ENCODE data around the gene F13B.

Gene F13B

DNA sequence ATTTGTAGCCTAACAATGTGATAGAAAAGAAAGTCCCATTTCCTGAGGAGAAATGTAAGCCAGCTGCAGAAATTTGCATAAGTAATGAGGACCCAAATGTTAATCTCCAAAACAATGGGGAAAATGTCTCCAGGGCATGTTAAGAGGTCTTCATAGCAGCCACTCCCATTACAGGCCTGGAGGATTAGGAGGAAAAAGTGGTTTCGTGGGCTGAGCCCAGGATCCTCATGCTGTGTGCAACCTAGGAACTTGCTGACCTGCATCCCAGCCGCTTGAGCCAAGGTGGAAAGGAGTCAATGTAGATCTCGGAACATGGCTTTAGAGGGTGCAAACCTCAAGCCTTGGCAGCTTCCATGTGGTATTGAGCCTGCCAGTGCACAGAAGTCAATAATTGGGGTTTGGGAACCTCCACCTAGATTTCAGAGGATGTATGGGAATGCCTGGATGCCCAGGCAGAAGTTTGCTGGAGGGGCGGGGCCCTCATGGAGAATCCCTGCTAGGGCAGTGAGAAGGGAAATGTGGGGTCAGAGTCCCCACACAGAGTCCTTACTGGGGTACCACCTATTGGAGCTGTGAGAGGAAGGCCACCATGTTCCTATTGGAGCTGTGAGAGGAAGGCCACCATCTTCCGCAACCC is 14.2 kb upstream of the F13B start:
- Histone ChIP-seq H3K9me3 (ENCODE audit: control insufficient read depth, low read length) (no peaks in the 10 kb centered on the region), H3K4me3 (ENCODE audit: low read length) (no peak overlapping the region), H3K27me3 (ENCODE audit: control insufficient read depth, insufficient read depth, low read length) (no peaks in the 10 kb centered on the region), H3K36me3 (ENCODE audit: control insufficient read depth, insufficient read depth, low read length) (no peaks in the 10 kb centered on the region), H3K4me1 (ENCODE audit: control insufficient read depth, insufficient read depth, low read length) (no peaks in the 10 kb centered on the region), H3K9ac (ENCODE audit: low read length) (no peak overlapping the region)

DNA sequence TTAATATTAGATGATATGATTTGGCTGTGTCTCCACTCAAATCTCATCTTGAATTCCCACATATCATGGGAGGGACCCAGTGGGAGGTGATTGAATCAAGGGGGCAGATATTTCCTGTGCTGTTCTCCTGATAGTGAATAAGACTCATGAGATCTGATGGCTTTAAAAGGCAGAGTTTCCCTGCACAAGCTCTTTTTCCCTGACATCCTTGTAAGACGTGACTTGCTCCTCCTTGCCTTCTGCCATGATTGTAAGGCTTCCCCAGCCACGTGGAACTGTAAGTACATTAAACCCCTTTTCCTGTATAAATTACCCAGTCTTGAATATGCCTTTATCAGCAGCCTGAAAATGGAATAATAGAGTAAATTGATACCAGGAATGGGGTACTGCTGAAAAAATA is 13.3 kb upstream of the F13B start:
- Histone ChIP-seq H3K36me3 (ENCODE audit: control insufficient read depth, insufficient read depth, low read length) (no peaks in the 10 kb centered on the region), H3K4me1 (ENCODE audit: control insufficient read depth, insufficient read depth, low read length) (no peaks in the 10 kb centered on the region), H3K27me3 (ENCODE audit: control insufficient read depth, insufficient read depth, low read length) (no peaks in the 10 kb centered on the region), H3K9ac (ENCODE audit: low read length) (no peak overlapping the region), H3K4me3 (ENCODE audit: low read length) (no peak overlapping the region), H3K9me3 (ENCODE audit: control insufficient read depth, low read length) (no peaks in the 10 kb centered on the region)

- Histone ChIP-seq H3K36me3 (ENCODE audit: control insufficient read depth, insufficient read depth, low read length) (no peaks in the 10 kb centered on the region), H3K9ac (ENCODE audit: low read length) (no peak overlapping the region), H3K27me3 (ENCODE audit: control insufficient read depth, insufficient read depth, low read length) (no peaks in the 10 kb centered on the region), H3K4me1 (ENCODE audit: control insufficient read depth, insufficient read depth, low read length) (no peaks in the 10 kb centered on the region), H3K4me3 (ENCODE audit: low read length) (no peak overlapping the region), H3K9me3 (ENCODE audit: control insufficient read depth, low read length) (no peaks in the 10 kb centered on the region)
These were observed 9.5 kb upstream of the F13B start for GRCh38 chr1:197076585-197076984.

DNA sequence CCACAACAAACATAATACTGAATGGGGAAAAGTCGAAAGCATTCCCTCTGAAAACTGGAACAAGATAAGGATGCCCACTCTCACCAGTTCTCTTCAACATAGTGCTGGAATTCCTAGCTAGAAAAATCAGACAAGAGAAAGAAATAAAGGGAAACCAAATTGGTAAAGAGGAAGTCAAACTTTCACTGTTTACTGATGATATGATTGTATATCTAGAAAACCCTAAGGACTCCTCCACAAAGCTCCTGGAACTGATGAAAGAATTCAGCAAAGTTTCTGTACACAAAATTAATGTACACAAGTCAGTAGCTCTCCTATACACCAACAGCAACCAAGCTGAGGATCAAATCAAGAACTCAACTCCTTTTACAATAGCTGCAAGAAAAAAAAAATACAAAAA is 6.9 kb upstream of the F13B start:
- Histone ChIP-seq H3K4me1 (ENCODE audit: control insufficient read depth, insufficient read depth, low read length) (no peaks in the 10 kb centered on the region), H3K36me3 (ENCODE audit: control insufficient read depth, insufficient read depth, low read length) (no peaks in the 10 kb centered on the region), H3K9ac (ENCODE audit: low read length) (no peak overlapping the region), H3K9me3 (ENCODE audit: control insufficient read depth, low read length) (no peaks in the 10 kb centered on the region), H3K4me3 (ENCODE audit: low read length) (no peak overlapping the region), H3K27me3 (ENCODE audit: control insufficient read depth, insufficient read depth, low read length) (no peaks in the 10 kb centered on the region)

GRCh38 chr1:197067457-197067818 is 378 bp upstream of the F13B start:
- Histone ChIP-seq H3K36me3 (ENCODE audit: control insufficient read depth, insufficient read depth, low read length) (no peaks in the 10 kb centered on the region), H3K4me1 (ENCODE audit: control insufficient read depth, insufficient read depth, low read length) (no peaks in the 10 kb centered on the region), H3K9me3 (ENCODE audit: control insufficient read depth, low read length) (no peaks in the 10 kb centered on the region), H3K9ac (ENCODE audit: low read length) (no peak overlapping the region), H3K27me3 (ENCODE audit: control insufficient read depth, insufficient read depth, low read length) (no peaks in the 10 kb centered on the region), H3K4me3 (ENCODE audit: low read length) (no peak overlapping the region)

DNA sequence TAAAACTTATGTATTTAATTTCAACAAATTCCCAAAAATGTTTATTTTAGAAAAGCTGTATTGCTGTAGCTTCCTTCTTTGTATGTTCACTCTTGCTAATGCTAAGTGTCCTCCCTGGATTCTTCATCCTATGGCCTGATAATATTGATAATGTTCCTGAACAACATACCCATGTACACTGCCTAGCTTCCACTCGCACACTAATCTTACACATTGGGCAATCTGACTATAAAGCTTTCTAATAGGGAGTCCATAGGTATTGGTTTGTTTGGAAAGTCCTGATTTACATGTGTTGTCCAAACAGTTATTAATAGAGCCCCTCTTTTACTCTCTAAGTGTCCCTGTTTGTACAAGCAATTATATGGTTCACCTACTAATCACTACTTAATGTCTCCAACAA is 783 bp downstream of the F13B start:
- no peaks in the 10 kb centered on the region for H3K9me3 ChIP-seq (ENCODE audit: control insufficient read depth, low read length)

DNA sequence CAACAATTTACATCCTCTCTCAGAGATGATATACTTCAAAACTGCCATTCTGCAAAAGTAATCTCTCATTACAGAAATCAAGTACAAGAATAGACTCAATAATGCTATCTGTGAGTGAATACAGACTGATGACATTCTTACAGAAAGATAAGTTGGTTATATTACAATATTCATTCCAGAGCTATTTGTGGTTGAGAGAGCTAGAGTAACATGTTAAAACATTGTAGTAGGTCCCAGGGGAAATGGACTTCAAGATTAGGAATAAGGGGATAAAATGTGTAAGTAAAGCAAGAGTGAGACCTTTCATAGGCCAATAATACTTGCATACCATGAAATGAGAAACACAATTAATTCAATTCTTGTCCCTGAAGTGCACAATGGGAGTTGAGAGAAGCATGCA is 1.5 kb downstream of the F13B start:
- Histone ChIP-seq H3K9ac (ENCODE audit: low read length) (no peak overlapping the region), H3K36me3 (ENCODE audit: control insufficient read depth, insufficient read depth, low read length) (no peaks in the 10 kb centered on the region), H3K9me3 (ENCODE audit: control insufficient read depth, low read length) (no peaks in the 10 kb centered on the region), H3K4me3 (ENCODE audit: low read length) (no peak overlapping the region), H3K4me1 (ENCODE audit: control insufficient read depth, insufficient read depth, low read length) (no peaks in the 10 kb centered on the region), H3K27me3 (ENCODE audit: control insufficient read depth, insufficient read depth, low read length) (no peaks in the 10 kb centered on the region)

More for the DNA sequence above, 783 bp downstream of the F13B start:
- no peak overlapping the region for H3K9ac ChIP-seq (ENCODE audit: low read length)
- H3K27me3 ChIP-seq (ENCODE audit: control insufficient read depth, insufficient read depth, low read length): no peaks in the 10 kb centered on the region
- H3K36me3 ChIP-seq (ENCODE audit: control insufficient read depth, insufficient read depth, low read length): no peaks in the 10 kb centered on the region
- H3K4me3 ChIP-seq (ENCODE audit: low read length): no peak overlapping the region
- H3K4me1 ChIP-seq (ENCODE audit: control insufficient read depth, insufficient read depth, low read length): no peaks in the 10 kb centered on the region

DNA sequence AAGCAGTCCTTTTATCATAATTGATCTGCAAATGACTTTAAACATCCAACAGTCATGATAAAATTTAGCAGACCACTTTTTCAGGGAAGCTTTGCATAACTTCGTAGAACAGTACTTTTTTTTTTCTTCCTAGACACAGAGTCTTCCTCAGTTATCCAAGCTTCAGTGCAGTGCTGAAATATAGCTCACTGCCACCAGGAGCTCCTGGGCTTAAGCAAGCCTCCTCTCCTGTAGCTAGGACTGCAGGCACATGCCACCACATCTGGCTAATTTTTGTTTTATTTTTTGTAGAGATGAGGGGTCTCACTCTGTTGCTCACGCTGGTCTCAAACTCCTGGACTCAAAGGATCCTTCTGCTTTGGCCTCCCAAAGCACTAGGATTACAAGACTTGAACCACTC is 3.8 kb downstream of the F13B start:
- Histone ChIP-seq H3K9ac (ENCODE audit: low read length) (no peak overlapping the region), H3K27me3 (ENCODE audit: control insufficient read depth, insufficient read depth, low read length) (no peaks in the 10 kb centered on the region), H3K4me1 (ENCODE audit: control insufficient read depth, insufficient read depth, low read length) (no peaks in the 10 kb centered on the region), H3K9me3 (ENCODE audit: control insufficient read depth, low read length) (no peaks in the 10 kb centered on the region), H3K4me3 (ENCODE audit: low read length) (no peak overlapping the region), H3K36me3 (ENCODE audit: control insufficient read depth, insufficient read depth, low read length) (no peaks in the 10 kb centered on the region)

DNA sequence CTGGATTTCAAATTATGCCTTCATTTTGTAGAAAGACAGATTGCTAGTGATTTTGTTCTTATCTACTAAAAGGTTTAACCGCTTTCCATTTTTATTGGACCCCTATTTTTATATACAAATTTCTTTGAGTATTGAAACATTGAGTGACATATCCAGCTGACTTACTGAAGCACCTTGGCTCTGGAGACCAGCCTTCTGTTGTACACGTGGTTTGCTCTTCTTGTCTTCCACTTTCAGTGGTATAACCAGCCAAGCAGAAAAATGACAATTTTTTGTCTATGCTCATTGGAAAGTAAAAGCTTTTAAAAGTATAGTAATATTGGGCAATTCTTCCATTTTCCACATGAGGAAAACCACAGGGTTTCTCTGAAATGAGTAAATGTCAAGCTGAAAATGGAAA is 4.4 kb downstream of the F13B start:
- Histone ChIP-seq H3K9me3 (ENCODE audit: control insufficient read depth, low read length) (no peaks in the 10 kb centered on the region), H3K4me1 (ENCODE audit: control insufficient read depth, insufficient read depth, low read length) (no peaks in the 10 kb centered on the region), H3K9ac (ENCODE audit: low read length) (no peak overlapping the region), H3K36me3 (ENCODE audit: control insufficient read depth, insufficient read depth, low read length) (no peaks in the 10 kb centered on the region), H3K4me3 (ENCODE audit: low read length) (no peak overlapping the region), H3K27me3 (ENCODE audit: control insufficient read depth, insufficient read depth, low read length) (no peaks in the 10 kb centered on the region)

DNA sequence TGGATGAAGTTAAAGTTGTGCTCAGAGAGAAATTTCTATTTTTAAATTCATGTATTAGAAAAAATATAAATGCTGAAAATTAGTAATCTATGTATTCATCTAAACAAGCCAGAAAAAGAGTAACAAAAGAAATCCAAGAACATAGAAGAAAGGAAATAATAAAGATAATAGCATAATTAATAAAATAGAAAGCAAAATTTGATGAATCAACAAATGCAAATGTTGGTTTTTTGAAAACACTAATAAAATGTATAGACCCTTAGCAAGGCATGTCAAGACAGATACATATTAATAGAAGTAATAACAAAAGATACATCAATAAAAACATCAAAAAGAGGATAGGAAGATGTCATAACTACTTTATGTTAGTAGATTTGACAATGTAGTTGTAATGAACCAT is 18.0 kb downstream of the F13B start:
- no peaks in the 10 kb centered on the region for H3K36me3 ChIP-seq (ENCODE audit: control insufficient read depth, insufficient read depth, low read length)
- no peak overlapping the region for H3K4me3 ChIP-seq (ENCODE audit: low read length)
- H3K9me3 ChIP-seq (ENCODE audit: control insufficient read depth, low read length): no peaks in the 10 kb centered on the region
- no peak overlapping the region for H3K9ac ChIP-seq (ENCODE audit: low read length)
- no peaks in the 10 kb centered on the region for H3K27me3 ChIP-seq (ENCODE audit: control insufficient read depth, insufficient read depth, low read length)
- no peaks in the 10 kb centered on the region for H3K4me1 ChIP-seq (ENCODE audit: control insufficient read depth, insufficient read depth, low read length)

GRCh38 chr1:197042676-197043341 is 24.3 kb downstream of the F13B start:
- H3K9me3 ChIP-seq (ENCODE audit: control insufficient read depth, low read length): no peaks in the 10 kb centered on the region
- no peaks in the 10 kb centered on the region for H3K36me3 ChIP-seq (ENCODE audit: control insufficient read depth, insufficient read depth, low read length)
- H3K4me3 ChIP-seq (ENCODE audit: low read length): no peak overlapping the region
- H3K27me3 ChIP-seq (ENCODE audit: control insufficient read depth, insufficient read depth, low read length): no peaks in the 10 kb centered on the region
- H3K4me1 ChIP-seq (ENCODE audit: control insufficient read depth, insufficient read depth, low read length): no peaks in the 10 kb centered on the region
- no peak overlapping the region for H3K9ac ChIP-seq (ENCODE audit: low read length)

GRCh38 chr1:197041486-197042353 is 25.3 kb downstream of the F13B start:
- Histone ChIP-seq H3K27me3 (ENCODE audit: control insufficient read depth, insufficient read depth, low read length) (no peaks in the 10 kb centered on the region), H3K36me3 (ENCODE audit: control insufficient read depth, insufficient read depth, low read length) (no peaks in the 10 kb centered on the region)

More at GRCh38 chr1:197041486-197042353, 25.3 kb downstream of the F13B start:
- Histone ChIP-seq H3K4me3 (ENCODE audit: low read length) (no peak overlapping the region), H3K9ac (ENCODE audit: low read length) (no peak overlapping the region), H3K9me3 (ENCODE audit: control insufficient read depth, low read length) (no peaks in the 10 kb centered on the region), H3K4me1 (ENCODE audit: control insufficient read depth, insufficient read depth, low read length) (no peaks in the 10 kb centered on the region)

All from mucosa of stomach (tissue), 1 donor.